Muscle of leg (tissue), 11 donors: ENCODE measurements around the gene ZNF460. TPM values are rescaled to one million over a fixed set of nuclear protein-coding genes. Genes with fewer than 3 reads are reported as not detected.
A peak's percentile ranks its signal among the peaks of the same experiment; 100 is the strongest.

ENCODE experiments used
- DNase-seq: peaks from one replicate; pipeline ENCODE4 v3.0.0; 2013
- H3K27ac ChIP-seq: one replicate; pipeline ENCODE4 v1.5.1; 2013; ENCODE audit warnings: mild to moderate bottlenecking, low read length, control low read depth
- H3K27me3 ChIP-seq: one replicate; pipeline ENCODE4 v1.6.1; 2013; ENCODE audit warnings: low read length; ENCODE audit not compliant: control insufficient read depth, insufficient read depth
- H3K36me3 ChIP-seq: one replicate; pipeline ENCODE4 v1.6.1; 2013; ENCODE audit warnings: low read length; ENCODE audit not compliant: control insufficient read depth, insufficient read depth
- H3K4me1 ChIP-seq: one replicate; pipeline ENCODE4 v1.6.1; 2013; ENCODE audit warnings: low read length; ENCODE audit not compliant: control insufficient read depth, insufficient read depth
- H3K4me3 ChIP-seq: one replicate; pipeline ENCODE4 v1.5.1; 2013; ENCODE audit warnings: low read length, control low read depth
- H3K9me3 ChIP-seq: replicated peaks from 2 replicates; pipeline ENCODE4 v1.6.1; 2013; ENCODE audit warnings: low read depth, low read length; ENCODE audit not compliant: control insufficient read depth
- WGBS: methylation state at CpG from one replicate; pipeline ENCODE4 v1.1.5; 2013; ENCODE audit warnings: missing lambda C conversion rate; ENCODE audit not compliant: insufficient coverage; 5-methylcytosine and 5-hydroxymethylcytosine counted together
- polyA plus RNA-seq, 8 donors: library from polyadenylated mRNA; unstranded; fragments of 120-200 nt; gene quantifications; one replicate each; pipeline versions ENCODE4 v1.2.1 to v1.2.3, GENCODE V29; 2013; ENCODE audit warnings: inconsistent platforms in 1 of 8, low replicate concordance in 1 of 8; ENCODE audit not compliant: insufficient read length in 8 of 8, insufficient read depth in 1 of 8
- total RNA-seq: library from RNA; stranded (reverse); fragments of 120-200 nt; gene quantifications from one replicate; pipeline ENCODE4 v1.2.4, GENCODE V29; 2013

Gene ZNF460
- total and polyA plus RNA-seq, 9 donors = 1.2 to 56.8 (median 3.2) TPM

DNA sequence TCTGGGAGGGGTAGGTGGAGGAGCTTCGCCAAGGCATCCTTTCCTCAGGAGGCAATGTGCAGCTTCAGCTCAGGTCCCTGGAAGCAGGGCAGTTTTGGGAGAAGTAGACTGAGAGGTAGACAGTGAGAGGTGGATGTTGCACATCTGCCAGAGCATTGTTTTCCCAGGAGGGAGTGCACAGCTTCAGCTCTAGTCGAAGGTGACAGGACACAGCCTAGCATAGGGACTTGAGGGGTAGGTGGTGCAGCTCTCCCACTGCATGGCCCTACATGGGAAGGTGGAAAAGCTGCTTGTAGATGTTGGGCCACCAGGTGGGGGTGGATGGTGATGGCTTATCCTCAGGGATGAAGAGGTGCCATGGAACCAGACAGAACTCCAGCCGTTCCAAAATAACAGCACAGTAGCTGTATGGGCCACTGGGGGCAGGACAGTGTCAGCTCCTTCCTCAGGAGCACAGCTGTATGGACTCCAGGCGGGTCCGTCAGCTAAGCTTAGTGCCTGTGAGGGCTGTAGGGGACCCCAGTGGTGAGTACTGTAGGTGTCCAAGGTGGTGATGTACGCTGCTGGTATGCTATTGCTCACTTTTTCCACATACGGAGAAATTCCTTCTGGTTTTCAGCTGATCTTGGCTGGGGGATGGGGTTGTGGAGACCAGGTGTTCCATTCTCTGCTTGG lies 22.6 kb downstream of the ZNF460 start:
- DNase-seq = no peak
- no peak overlapping the region for H3K27ac ChIP-seq
- peaks cover 19% of the 10 kb centered on the region for H3K36me3 ChIP-seq

DNA sequence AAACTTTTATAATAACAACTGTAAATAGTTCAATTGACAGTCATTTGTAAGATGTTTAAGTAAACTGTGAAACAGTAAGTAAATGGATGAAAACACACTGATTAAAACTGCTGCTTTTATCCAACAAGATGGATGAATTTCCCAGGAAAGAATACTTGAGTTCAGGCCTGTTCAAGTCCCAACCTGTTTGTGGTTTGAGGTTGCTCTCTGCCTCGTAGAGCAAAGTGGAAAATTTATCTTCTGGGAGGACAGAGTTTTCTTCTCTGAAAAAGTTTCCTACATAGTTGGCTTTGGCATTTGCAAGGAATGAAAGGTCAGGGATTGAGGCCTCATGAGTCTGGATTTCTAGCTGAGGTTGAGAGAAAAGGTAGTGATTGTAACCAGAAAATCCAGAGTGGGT lies 24.8 kb downstream of the ZNF460 start:
- no peak overlapping the region for H3K27ac ChIP-seq
- no peaks in the 10 kb centered on the region for H3K9me3 ChIP-seq
- H3K4me3 ChIP-seq = no peak overlapping the region
- no peak for DNase-seq
- WGBS = no CpG with 5 or more reads among the region's 1 CpG
- H3K36me3 ChIP-seq = peaks cover 19% of the 10 kb centered on the region
- no peaks in the 10 kb centered on the region for H3K4me1 ChIP-seq
- H3K27me3 ChIP-seq = no peaks in the 10 kb centered on the region

More for the DNA sequence above, 22.6 kb downstream of the ZNF460 start:
- Histone ChIP-seq H3K4me3 (no peak overlapping the region), H3K27me3 (no peaks in the 10 kb centered on the region), H3K9me3 (no peaks in the 10 kb centered on the region), H3K4me1 (no peaks in the 10 kb centered on the region)
- WGBS = 86% methylated on average over 4 of the region's 7 CpGs

DNA sequence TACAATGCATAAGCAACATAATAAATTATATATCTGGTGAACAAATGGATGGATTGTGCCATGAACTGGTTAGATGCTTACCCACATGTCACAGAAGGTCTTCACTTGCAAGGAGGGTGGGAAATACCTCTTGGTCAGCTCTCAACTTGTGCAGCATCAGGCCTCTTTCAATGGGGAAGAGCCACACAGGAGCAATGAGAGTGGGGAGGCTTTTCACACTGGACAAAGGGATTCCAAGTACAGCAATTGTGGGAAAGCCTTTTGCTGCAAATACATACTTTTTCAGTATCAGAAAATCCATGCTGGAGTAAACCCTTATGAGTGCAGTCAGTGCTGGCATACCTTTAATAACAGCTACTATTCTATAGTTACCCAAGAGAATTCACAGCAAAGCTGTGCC lies 28.2 kb downstream of the ZNF460 start:
- Histone ChIP-seq H3K4me1 (no peaks in the 10 kb centered on the region), H3K9me3 (no peaks in the 10 kb centered on the region), H3K36me3 (no peaks in the 10 kb centered on the region), H3K4me3 (no peak overlapping the region), H3K27me3 (peaks cover 2% of the 10 kb centered on the region), H3K27ac (no peak overlapping the region)
- DNase-seq = no peak

DNA sequence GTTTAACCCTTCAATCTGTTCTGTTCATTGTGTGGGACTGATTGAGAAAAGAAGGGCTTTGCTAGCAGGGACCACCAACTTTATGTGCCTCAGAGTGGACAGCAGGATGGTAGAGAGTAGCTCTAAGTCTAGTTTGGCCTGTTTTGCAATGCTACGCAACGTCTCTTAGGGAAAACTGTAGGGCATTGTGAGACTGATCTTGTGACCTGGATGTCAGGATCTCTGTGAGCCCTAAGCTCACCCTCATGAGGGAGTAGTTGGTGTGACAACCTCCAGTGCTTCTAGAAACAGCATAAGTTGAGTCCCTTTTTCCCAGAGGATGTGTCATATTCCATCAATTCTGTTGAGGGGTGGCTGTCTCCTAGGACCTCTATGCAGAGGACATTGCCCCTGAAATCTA lies 30.5 kb downstream of the ZNF460 start:
- Histone ChIP-seq H3K27ac (no peak overlapping the region), H3K4me3 (no peak overlapping the region), H3K27me3 (peaks cover 2% of the 10 kb centered on the region), H3K36me3 (no peaks in the 10 kb centered on the region), H3K9me3 (no peaks in the 10 kb centered on the region), H3K4me1 (no peaks in the 10 kb centered on the region)
- WGBS = 80% methylated on average over 2 of the region's 2 CpGs
- no peak for DNase-seq

DNA sequence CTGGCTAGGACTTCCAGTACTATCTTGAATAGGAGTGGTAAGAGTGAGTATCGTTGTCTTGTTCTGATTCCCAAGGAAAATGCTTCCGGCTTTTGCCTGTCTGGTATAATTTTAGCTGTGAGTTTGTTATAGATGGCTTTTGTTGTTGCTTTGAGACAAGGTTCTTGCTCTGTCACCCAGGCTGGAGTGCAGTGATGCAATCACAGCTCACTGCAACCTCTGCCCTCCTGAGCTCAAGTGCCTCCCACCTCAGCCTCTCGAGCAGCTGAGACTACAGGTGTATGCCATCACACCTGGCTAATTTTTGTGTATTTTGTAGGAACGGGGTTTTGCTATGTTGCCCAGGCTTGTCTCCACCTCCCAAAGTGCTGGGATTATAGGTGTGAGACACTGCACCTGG lies 33.9 kb downstream of the ZNF460 start:
- no peak overlapping the region for H3K27ac ChIP-seq
- no peak for DNase-seq
- no peak overlapping the region for H3K4me3 ChIP-seq
- no peaks in the 10 kb centered on the region for H3K36me3 ChIP-seq
- H3K27me3 ChIP-seq = peaks cover 20% of the 10 kb centered on the region
- no peaks in the 10 kb centered on the region for H3K4me1 ChIP-seq
- H3K9me3 ChIP-seq = no peaks in the 10 kb centered on the region
- WGBS = 67% methylated on average over 1 of the region's 4 CpGs

DNA sequence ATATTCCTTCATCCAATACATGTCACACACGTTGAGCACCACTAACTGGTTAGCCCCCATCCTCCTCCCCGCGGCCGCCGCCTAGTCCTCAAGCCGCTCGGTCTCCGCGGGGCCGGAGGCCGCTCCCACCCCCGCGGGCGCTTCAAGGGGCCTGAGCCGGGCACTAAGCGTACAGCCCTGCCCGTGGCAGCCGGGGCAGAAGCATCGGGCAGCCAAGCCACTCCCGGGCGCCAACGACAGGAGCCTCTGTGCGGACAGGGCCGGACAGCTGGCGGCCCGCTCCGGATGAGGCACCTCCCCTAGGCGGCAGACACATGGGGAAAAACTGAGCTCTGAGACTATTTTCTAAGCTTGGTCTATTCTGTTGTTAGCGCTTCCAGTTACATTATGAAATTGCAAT lies 37.2 kb downstream of the ZNF460 start:
- DNase-seq = no peak
- peaks cover 12% of the 10 kb centered on the region for H3K4me1 ChIP-seq
- H3K9me3 ChIP-seq = no peaks in the 10 kb centered on the region
- H3K27ac ChIP-seq = no peak overlapping the region
- peaks cover 18% of the 10 kb centered on the region for H3K27me3 ChIP-seq
- peaks cover 5% of the 10 kb centered on the region for H3K36me3 ChIP-seq
- WGBS = 4% methylated on average over 22 of the region's 29 CpGs
- H3K4me3 ChIP-seq = no peak overlapping the region

DNA sequence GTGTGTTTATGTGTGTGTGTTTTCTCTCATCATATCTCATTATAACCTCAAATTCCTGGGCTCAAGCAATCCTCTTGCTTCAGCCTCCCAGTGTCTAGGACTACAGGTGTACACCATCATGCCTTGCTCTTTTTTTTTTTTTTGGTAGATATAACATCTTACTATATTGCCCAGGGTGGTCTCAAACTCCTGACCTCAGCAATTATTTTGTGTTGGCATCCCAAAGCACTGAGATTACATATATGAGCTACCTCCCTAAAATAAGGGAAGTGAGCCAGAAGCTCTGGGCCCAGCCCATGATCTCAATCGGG lies 39.5 kb downstream of the ZNF460 start:
- no CpG with 5 or more reads among the region's 1 CpG for WGBS
- DNase-seq = no peak
- Histone ChIP-seq H3K27me3 (peaks cover 18% of the 10 kb centered on the region), H3K4me3 (peak overlapping the region; percentile 92), H3K4me1 (peaks cover 12% of the 10 kb centered on the region), H3K27ac (peak overlapping the region; percentile 94), H3K36me3 (peaks cover 18% of the 10 kb centered on the region), H3K9me3 (no peaks in the 10 kb centered on the region)

DNA sequence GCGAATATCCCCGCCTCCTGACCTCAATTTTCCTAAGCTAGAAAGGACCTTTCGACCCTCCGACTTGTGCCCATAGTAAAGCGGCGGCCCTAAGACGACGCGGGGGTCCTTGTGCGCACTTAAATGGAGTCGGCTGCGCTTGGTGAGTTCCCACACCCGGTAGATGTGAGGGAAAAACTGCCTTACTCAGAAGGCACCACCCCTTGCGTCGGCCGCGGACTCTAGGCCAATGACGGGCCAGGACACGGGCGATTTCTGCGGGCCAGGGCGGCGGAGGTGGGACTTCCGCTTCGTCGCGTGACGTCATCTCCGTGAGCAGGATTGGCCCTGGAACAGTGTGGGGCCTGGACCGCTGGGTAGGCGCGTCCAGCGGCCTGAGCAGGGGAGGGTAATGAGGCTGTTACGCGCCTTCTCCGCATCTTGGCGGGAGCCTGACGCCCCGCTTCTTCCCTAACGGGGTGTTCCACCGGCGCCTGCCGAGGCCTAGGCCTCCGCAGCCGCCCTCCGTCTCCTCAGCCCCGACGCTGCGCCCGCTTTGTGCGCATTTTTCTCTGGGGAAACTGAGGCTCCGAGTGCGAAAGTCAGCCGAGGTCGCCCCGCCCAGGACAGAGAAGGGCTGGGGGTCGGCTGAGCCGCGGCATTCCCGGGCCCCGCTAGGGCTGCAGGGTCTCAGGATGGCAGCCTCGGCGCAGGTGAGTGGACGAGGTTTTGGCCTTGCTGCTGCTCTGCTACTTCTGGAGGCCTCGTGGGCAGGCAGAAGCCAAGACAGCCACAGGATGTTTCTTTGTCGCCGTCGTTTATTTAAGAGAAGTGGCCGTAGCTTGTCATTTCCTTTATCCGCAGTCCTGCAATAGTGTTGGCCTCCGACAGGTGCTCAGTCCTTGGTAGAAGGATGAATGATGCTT lies 40.1 kb downstream of the ZNF460 start, which contains the start of gene ZNF543:
ZNF543 (plus strand) TSS at position 293 of the 905 bp plus-strand sequence; CDS start at position 675, 382 bp downstream.
- peaks cover 24% of the 10 kb centered on the region for H3K36me3 ChIP-seq
- peaks cover 12% of the 10 kb centered on the region for H3K4me1 ChIP-seq
- 0% methylated on average over 66 of the region's 71 CpGs for WGBS
- H3K9me3 ChIP-seq = no peaks in the 10 kb centered on the region
- H3K27ac ChIP-seq = peak within 1 kb of the TSS; percentile 94
- peaks cover 18% of the 10 kb centered on the region for H3K27me3 ChIP-seq
- DNase-seq = peak; percentile 99
- H3K4me3 ChIP-seq = peak within 1 kb of the TSS; percentile 92

DNA sequence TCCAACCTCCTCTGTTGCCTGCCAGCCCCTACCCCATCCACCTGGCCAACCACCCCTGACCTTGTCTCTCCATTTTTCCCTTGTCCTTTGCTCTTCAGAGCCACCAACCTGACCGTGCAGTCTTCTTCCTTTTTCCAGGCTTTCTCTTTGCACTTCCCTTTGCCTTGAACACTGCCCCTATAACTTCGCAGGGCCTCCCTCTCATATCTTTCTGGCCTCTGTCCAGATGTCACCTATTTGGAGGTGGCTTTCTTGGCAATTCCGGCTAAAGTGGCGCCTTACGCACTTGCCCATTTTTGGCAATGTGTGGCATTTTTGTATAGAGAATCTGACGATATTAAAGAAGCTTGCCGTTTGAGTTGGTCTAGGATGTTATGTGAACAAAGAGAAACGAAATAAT lies 40.8 kb downstream of the ZNF460 start:
- Histone ChIP-seq H3K4me3 (peak overlapping the region; percentile 92), H3K27ac (peak overlapping the region; percentile 88), H3K27me3 (peaks cover 18% of the 10 kb centered on the region), H3K36me3 (peaks cover 31% of the 10 kb centered on the region), H3K9me3 (no peaks in the 10 kb centered on the region), H3K4me1 (peaks cover 12% of the 10 kb centered on the region)
- 57% methylated on average over 5 of the region's 8 CpGs for WGBS
- DNase-seq = no peak

DNA sequence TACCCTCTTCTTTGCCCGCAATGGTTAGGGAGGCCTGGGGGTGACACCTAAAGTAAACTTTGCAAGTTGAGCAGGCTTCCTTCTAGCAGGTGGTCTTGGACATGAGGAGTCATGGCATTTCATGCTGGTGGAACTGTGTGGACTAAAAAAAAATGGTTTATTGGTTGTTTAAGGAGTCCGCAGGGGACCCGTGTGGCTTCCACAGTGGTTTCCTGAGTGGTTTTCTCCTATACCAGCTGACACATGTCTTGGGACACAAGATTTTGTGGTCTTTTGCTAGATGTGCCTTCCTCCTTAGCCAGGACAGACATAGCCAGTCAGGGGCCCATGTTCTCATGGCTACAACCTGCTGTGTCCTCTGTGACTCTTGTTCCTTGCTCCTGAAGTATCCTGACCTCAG lies 41.5 kb downstream of the ZNF460 start:
- DNase-seq = no peak
- Histone ChIP-seq H3K4me1 (peaks cover 12% of the 10 kb centered on the region), H3K36me3 (peaks cover 37% of the 10 kb centered on the region), H3K27ac (no peak overlapping the region), H3K4me3 (no peak overlapping the region), H3K9me3 (no peaks in the 10 kb centered on the region), H3K27me3 (peaks cover 16% of the 10 kb centered on the region)
- 83% methylated on average over 2 of the region's 3 CpGs for WGBS
